ENCODE data around the gene PPM1H.

PPM1H gene

DNA sequence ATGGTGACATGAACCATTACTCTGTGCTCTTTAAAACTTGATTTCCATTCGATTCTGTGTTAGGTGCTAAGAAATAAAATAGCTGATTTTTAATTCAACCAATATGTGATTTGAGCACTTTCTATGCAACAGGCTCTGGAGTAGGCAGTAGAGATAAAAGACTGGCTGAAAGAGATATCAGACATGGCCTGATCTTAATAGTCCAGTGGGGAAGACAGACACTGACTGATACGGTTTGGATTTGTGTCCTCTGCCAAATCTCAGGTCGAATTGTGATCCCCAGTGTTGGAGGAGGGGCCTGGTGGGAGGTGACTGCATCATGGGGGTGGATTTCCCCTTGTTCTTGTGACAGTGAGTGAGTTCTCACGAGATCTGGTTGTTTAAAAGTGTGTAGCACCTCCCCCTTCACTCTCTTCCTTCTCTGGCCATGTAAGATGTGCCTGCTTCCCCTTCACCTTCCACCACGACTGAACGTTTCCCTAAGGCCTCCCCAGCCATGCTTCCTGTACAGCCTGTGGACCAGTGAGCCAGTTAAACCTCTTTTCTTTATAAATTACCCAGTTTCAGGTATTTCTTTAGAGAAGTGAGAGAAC lies 128.6 kb downstream of the PPM1H start:
- DNase-seq (ENCODE audit: extremely low spot score, insufficient read length, low read depth) (no peak), FAIRE-seq (no peak)

DNA sequence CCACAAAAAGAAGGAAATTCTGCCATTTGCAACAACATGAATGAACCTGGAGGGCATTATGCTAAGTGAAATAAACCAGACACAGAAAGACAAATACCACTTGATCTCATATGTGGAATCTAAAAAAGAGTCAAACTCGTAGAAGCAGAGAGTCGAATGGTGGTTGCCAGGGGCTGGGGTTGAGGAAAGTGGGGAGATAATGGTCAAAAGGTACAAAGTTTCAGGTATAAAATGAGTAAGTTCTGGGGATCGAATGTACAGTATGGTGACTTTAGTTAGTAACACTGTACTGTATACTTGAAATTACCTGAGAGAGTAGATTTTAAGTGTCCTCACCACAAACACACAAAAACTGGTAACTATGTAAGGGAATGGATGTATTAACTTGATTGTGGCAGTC lies 129.4 kb downstream of the PPM1H start:
- FAIRE-seq (no peak), DNase-seq (ENCODE audit: extremely low spot score, insufficient read length, low read depth) (no peak)

DNA sequence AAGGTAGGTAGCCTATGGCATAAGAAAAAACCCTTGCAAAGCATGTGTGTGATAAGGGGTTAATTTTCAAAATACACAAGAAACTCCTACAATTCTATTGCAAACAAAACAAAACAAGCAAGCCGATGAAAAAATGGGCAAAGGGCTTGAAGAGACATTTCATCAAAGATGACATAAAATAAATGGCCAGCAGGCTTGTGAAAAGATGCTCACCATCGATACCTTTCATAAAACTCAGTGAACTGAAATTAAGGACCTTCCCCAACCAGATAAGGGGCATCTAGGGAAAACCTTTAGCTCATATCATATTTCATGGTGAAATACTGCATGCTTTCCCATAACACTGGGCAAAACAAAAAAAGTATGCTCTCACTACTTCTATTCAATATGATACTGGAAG lies 131.2 kb downstream of the PPM1H start:
- DNase-seq (ENCODE audit: extremely low spot score, insufficient read length, low read depth), result no peak
- FAIRE-seq, result no peak

DNA sequence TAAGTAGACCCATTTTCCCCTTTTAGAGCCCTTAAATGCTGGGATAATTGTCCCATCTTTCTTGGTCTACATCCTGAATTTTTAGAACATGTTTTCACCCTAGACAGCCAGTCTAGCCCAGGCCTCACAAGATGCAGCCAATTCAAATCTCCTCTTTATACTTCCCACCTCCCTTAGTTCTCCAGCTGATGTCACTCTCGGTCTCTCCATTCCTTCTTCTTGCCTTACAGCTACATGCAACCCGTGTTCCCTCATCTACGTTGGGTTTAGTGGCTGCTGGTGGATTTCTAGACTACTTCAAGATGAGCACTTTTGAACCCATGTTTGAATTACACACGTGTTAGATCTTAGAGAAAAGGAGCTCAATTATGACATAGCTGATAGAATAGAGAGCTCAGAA lies 132.0 kb downstream of the PPM1H start:
- FAIRE-seq (no peak), DNase-seq (ENCODE audit: extremely low spot score, insufficient read length, low read depth) (no peak)

DNA sequence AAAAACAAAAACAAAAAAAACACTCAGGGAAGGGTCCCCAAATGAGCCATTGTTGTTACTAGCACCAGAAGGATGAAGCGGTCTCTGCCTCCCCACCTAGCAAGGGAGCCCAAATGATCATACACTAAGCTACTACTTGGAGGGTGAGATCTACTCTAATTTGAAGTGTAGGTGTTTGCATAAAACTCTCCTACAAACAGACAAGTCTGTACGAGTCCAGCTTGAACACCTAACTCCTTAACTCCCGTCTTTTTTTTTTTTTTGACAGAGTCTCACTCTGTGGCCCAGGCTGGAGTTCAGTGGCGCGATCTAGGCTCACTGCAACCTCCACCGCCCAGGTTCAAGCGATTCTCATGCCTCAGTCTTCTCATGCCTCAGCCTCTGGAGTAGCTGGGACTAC lies 132.6 kb downstream of the PPM1H start:
- FAIRE-seq (no peak), DNase-seq (ENCODE audit: extremely low spot score, insufficient read length, low read depth) (no peak)

DNA sequence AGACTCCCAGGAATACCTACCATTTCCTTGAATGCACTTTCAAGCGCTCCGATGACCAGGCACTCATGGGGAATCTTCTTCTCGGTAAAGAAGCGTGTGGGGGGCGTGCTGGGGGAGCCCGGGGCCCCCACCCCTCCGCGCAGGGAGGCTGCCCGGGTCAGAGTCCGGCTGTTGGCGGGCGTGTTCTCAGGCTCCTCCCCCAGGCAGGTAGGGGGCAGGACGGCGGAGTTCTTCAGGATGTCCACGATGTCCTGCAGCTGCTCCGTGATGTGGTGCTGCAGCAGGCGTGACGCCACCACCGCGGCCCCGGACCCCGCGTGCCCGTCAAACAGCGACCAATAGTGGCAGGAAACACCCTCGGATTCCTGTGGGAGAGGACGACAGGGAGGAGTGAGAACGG lies 133.2 kb downstream of the PPM1H start:
- FAIRE-seq, result no peak
- no peak for DNase-seq (ENCODE audit: extremely low spot score, insufficient read length, low read depth)

DNA sequence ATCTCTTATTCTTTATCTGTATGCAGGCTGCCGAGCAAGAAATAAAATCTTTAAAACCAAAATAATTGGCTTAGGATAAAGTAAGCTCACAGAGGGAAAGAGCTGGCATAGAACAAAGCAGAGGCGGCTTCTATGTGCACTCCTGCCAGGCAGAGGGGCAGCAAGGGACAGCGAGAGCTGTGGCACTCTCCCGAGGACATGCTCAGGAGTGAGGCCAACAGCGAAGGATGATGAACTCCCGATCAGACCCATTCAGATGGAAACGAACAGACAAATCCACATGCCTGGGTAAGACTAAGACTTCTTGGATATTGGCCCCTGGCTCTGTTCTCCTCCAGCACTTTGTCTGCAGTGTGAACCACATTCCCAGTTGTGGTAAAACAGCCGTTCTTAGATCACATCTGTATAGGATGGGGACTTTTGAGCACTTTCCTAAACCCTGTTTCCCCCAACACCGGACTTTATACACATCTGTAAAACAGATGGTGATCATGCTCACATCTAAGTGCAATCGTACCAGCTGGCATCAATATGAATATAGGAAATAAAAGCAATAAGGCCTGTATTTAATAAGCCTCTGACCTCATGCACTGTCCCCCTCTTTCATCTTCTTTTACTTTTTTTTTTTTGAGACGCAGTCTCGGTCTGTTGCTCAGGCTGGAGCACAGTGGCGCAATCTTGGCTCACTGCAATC lies 134.1 kb downstream of the PPM1H start:
- DNase-seq (ENCODE audit: extremely low spot score, insufficient read length, low read depth) (no peak), FAIRE-seq (no peak)

DNA sequence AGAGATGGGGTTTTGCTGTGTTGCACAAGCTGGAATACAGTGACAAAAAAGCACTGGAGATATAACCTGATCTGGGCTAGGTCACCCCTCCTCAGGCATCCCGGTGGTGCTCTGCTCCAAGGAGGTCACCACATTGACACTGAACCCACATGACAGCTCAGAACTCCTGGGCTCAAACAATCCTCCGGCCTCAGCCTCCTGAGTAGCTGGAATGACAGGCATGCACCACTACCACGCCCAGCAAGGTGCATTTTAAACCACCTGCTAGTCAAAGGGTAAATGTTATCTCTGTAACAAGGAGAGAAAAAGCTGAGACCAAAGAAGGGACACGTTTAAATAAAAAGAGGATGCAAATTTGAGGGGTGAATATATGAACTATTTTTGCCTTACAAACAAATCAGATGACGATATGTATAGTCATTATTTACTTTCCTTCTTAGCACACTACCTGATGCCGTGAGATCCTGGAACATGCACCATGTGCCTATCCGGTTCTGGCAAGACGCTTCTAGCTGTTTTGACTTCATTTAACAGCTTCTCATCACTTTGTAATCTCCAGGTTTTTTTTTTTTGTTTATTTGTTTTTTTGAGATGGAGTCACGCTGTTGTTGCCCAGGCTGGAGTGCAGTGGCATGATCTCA lies 135.1 kb downstream of the PPM1H start:
- FAIRE-seq (no peak), DNase-seq (ENCODE audit: extremely low spot score, insufficient read length, low read depth) (no peak)

DNA sequence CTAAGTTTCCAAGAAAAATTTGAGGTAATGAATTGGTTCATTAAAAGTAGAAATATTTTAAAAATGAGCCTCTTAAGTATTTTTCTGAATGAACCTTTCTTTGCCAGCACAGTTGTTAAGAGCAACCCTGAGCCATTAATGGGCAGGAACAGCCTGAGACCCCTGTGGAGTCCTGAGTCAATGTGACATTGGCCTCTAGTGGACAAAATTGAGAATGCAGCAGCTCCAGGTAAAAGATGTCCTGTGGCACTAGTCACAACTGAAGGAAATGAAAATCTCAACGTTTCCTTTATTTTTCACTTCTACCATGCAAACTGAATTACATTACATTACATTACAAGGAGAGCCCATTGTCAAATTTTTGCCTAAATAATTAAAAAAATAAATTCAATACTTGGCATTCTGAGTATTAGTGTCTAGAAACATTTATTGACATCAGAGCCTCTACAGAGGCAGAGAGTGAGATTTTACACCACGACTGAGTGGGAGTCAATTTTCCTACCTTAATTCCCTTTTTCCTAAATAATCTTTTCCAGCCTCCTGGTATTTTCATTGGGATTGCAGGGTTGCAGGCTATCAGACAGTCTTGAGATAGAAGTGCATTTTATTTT lies 135.7 kb downstream of the PPM1H start:
- peak; percentile 40 for DNase-seq (ENCODE audit: extremely low spot score, insufficient read length, low read depth)

DNA sequence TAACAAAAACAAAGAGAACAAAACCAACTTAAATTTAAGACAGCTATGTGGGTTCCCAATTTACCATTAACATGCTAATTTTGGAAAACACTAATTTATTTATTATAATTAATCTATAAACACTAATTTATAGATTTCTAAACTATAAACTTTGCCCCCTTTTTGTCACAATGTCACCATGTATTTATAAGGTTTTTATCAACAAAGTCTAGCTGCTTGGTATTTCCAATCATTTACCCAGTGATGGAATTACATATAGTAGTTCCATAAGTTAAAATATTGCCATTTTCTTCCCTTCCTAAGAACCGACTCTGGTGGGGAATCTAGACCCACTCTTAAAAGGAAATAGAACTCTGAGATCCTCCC lies 140.7 kb downstream of the PPM1H start:
- DNase-seq (ENCODE audit: extremely low spot score, insufficient read length, low read depth) (no peak), FAIRE-seq (no peak)

More for the DNA sequence above, 135.7 kb downstream of the PPM1H start:
- FAIRE-seq, result peak; percentile 83

DNA sequence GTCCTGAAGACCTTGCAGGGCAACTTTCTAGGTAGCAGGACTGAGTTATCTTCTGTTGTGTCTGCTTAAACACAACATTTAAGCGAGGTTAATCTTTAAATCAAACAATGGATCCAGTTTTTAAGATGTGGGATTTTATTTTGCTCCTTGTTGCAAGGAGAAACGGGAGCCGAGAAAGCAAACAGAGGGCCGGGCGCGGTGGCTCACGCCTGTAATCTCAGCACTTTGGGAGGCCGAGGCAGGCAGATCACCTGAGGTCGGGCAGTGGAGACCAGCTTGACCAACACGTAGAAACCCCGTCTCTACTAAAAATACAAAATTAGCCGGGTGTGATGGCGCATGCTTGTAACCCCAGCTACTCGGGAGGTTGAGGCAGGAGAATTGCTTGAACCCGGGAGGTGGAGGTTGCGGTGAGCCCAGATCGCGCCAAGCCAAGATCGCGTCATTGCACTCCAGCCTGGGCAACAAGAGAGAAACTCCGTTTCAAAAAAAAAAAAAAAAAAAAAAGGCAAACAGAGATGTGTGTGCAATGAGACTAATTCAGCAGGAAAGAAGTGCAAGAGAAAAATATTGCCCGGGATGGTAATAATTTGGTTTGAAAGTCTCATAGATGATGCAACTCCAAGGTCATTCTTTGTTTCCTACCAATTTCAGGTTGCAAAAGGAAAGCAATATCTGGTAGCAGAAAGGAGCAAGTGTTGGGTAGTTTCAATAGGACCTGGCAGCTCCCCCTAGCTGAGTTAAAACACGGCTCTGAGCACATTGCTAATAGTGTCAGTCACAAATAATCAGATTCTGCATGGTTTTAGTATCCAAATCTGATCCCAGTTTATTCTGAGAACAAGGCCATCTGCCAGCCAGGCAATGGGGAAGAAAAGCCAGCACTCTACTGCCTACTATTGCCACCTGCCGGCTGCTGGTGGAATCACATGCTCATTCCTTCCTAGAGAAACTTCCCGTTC lies 141.4 kb downstream of the PPM1H start:
- DNase-seq (ENCODE audit: extremely low spot score, insufficient read length, low read depth) (peak; percentile 39), FAIRE-seq (peak; percentile 80)

DNA sequence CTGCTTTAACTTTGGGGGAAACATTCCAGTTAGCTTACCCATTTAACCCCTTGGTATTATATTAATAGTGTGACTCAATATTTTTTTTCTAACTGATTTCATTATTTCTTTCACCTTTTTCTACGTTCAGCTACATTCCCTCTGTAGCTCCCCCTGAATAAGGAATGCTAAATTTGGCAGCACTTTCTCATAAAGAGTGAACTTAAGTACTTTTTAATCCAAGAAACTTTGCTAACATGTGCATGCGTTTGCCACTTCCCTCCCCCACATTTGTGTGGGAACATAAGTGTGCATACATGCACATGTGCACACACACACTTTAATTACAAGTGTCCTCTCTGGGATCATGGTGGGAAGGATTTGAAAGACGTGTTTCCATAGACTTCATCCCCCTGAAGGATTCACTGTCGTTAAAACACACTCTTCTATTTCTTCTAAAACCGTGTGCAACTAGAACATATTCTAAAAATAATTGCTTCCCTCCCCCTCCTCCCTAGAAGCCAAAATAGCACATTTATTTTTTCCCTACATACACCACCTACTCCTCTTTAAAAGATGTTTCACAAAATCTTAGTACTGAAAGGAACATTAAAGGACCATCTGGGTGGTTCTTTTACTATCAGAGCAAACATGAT lies 142.6 kb downstream of the PPM1H start:
- DNase-seq (ENCODE audit: extremely low spot score, insufficient read length, low read depth) (no peak), FAIRE-seq (no peak)

DNA sequence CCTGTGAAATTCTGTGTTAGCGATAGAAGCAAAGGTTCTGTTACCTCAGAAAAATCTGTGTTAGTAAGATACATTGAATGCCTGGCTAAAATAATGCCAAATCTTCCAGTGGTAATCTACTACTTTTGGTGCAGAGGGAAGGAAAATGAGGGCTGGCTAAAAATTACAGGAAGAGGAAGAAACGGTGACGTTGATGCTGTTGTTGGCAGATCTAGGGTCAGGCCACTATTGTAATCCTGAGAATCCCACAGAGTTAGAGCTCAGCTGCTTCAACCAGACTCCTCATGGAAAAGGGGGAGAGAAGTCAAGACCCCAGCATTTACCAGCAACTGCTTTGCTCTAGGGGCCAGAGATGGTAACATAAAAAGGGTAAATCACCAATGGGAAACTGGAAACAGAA lies 145.1 kb downstream of the PPM1H start:
- DNase-seq (ENCODE audit: extremely low spot score, insufficient read length, low read depth), result no peak
- FAIRE-seq, result no peak

DNA sequence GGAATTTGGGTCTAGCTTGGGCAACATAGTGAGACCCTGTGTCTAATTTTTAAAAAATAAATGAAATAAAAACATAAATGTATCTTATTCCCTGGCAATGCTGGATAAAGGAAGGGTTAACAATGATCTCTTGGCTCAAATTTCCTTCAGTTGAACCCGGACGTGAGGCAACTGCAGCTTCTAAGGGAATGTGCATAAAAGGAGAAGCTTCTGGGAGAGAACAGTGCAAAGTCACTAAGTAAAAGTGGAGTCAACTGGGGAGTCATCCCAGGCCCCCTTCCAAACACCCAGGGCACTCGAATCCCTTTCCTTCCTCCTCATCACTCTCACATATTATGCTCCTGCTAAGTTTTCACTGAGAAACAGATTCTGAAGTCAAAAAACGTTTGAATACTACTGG lies 147.3 kb downstream of the PPM1H start:
- no peak for DNase-seq (ENCODE audit: extremely low spot score, insufficient read length, low read depth)
- FAIRE-seq, result no peak

DNA sequence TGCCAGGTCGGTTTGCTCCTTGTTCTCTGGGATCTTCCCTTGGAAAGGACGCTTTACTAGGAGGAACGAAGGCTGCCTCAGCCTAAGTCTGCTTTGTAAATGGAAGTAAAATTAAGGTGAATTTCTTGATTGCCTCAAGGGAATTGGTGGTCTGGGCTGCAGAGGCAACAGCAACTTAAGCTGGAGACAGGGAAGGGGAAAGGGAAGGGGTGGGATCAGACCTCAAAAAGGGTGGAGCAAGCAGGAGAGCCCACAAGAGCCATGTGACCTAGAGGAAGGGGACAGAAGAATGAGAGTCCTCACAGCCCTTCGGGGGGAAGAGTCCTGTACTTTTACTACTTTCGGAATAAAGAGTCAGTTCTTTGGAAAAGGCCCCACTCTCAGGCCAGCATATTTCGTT lies 147.9 kb downstream of the PPM1H start:
- no peak for FAIRE-seq
- no peak for DNase-seq (ENCODE audit: extremely low spot score, insufficient read length, low read depth)

DNA sequence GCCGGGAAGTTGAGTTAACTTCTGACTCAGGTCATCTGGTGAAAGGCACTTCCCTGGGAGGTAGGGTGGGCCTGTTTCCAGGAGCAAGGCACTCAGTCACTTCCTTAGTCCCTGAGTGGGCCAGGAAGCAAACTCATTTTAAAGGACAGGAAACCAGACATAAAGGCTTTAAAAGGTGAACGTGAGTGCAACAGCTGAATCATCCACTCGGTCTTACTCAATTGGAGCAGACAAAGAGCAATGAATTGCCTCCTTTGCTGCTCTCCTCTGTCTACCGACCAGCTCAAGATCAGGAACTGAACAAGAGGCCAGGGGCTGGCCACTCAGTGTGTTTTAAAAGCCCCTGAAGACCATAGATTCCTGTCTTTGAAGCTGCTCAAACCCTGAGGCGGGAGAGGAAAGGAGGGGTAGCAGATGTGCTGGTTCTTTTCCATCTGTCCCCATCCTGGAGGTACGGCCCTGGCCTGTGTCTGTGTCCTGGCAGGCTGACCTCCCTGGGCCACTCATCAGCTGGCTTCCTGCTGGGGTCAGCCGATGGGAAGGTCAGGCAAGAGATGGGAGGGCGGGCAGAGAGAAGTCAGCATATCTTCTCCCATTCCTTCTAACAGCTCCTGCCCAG lies 148.9 kb downstream of the PPM1H start:
- FAIRE-seq, result no peak
- DNase-seq (ENCODE audit: extremely low spot score, insufficient read length, low read depth), result no peak

DNA sequence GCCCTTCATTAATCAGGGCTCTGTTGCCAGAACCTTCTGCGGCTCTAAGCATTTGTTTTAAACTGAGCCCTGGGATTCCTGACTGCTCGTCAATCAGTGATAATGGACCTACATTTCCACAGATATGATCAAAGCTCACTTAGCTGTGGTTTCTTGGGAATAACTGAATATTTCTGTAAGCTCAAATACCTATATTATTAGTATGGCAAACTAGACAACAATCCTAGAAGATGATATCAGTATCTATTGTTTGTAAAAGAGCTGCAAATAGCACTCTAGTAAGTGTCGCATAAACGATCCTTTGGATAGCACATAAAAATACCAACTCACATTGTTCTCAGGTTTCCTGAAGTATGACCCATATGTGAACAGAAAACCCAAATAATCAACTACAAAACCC lies 150.4 kb downstream of the PPM1H start:
- FAIRE-seq (no peak), DNase-seq (ENCODE audit: extremely low spot score, insufficient read length, low read depth) (no peak)

DNA sequence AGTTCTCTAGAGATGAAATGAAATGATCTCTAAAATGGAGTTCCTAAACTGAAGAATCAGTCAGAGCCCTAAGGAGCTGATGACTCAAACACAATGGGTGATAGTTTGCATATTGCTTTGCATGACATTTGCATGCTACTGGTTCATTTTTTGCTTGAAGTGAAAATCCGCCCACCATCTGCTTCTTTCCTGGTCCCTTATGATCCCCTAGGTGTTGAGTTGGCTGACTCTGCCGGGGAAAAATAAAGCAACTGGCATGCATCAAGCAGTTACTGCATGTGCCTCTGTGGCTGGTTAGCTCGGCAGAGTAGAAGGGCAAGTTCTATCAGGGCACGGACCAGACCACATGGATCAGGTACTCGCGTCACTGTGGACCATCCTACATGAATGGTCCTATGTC lies 151.1 kb downstream of the PPM1H start:
- no peak for DNase-seq (ENCODE audit: extremely low spot score, insufficient read length, low read depth)

DNA sequence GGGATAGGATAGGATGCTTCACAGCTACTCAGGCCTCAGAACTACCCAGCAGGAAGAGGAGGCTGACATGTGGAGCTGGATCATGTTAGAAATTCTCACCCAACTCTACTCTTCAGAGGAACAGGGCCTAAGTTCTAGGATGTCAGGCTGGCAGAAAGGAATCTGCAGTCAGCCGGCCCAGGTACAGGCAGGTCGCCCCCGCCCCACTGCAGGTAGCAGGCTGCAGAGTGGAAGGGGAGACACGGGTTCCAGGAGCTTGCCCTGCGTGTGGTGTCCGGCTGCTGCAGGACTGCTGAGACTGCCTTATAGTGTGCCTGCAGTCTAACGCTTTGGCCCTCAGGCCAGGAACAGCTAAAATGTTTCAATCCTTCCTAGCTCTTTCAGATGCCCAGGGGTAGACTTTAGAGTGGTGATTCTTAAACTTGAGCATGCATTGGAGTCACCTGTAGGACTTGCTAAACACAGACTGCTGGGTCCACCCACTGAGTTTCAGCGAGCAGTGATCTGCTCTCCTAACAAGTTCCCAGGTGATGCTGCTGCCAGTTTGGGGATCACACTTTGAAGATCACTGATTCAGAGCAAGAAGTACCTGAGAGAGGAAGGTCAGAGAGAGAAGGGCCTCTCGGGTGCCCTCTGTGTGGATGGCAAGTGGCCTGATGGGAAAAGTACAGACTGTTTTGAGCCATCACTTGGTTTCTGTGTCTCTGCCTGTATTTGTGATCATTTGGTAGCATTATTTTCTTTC lies 153.6 kb downstream of the PPM1H start:
- no peak for DNase-seq (ENCODE audit: extremely low spot score, insufficient read length, low read depth)
- FAIRE-seq, result no peak

More for the DNA sequence above, 151.1 kb downstream of the PPM1H start:
- no peak for FAIRE-seq
